Motor neuron (in vitro differentiated cells): Measurements from ENCODE around the gene DLGAP1. TPM values are rescaled to one million over a fixed set of nuclear protein-coding genes. Genes with fewer than 3 reads are reported as not detected.
"Not testable (repeated sequence)": the region's sequence is repeated elsewhere in the genome, so short reads cannot be mapped to it uniquely, and the experiment has no call there.

ENCODE experiments used
- ATAC-seq, 8 experiments: fragments of 200-7000 bp; cut with Tn5 transposase; replicated peaks in 6 of 8; 2 replicates each; pipeline ENCODE4 v1.8.0; 2021; ENCODE audit warnings: mild to moderate bottlenecking in 8 of 8, moderate library complexity in 8 of 8
- H3K27ac ChIP-seq, 2 donors: fragments of 250-450 bp; sonication (Bioruptor Pico); 2 replicates each; pipeline ENCODE4 v1.9.0; 2021; ENCODE audit warnings: antibody characterized with exemption in 2 of 2, mild to moderate bottlenecking in 2 of 2, moderate library complexity in 1 of 2
- H3K4me1 ChIP-seq, 2 donors: fragments of 250-450 bp; sonication (Bioruptor Pico); replicated peaks in 1 of 2; 2 replicates each; pipeline ENCODE4 v1.6.1; 2021; ENCODE audit warnings: antibody characterized with exemption in 2 of 2, mild to moderate bottlenecking in 2 of 2, moderate library complexity in 1 of 2
- H3K4me3 ChIP-seq, 5 donors: fragments of 250-450 bp; sonication (Bioruptor Pico); 2 replicates each; pipeline ENCODE4 v1.9.0; 2021; ENCODE audit warnings: antibody characterized with exemption in 5 of 5, mild to moderate bottlenecking in 5 of 5, moderate library complexity in 4 of 5
- whole genome bisulfite sequencing, 10 experiments: fragments of 450-650 bp; shearing (Covaris generic); methylation state at CpG; one replicate each; pipeline ENCODE4 v1.0.0; 2022; 5-methylcytosine and 5-hydroxymethylcytosine counted together
- in situ Hi-C, 9 experiments: fragments of 400-800 bp; cut with MboI; loops; one replicate each; pipeline ENCODE4 v1.15.0; 2021; ENCODE audit warnings: low sequenced_read_pairs in 9 of 9, low pct_unique_long_range_greater_than_20kb in 2 of 9; ENCODE audit not compliant: unreplicated experiment in 9 of 9
- total RNA-seq, 8 experiments: library from RNA; unstranded; fragments of 300-600 nt; gene quantifications; 2 replicates each; pipeline versions ENCODE4 v1.2.3 to v1.2.4, GENCODE V29; 2022

DLGAP1 gene
- total RNA-seq, 8 experiments from 2014 or later: 0.36 to 38.2 (median 16.6) TPM

DNA sequence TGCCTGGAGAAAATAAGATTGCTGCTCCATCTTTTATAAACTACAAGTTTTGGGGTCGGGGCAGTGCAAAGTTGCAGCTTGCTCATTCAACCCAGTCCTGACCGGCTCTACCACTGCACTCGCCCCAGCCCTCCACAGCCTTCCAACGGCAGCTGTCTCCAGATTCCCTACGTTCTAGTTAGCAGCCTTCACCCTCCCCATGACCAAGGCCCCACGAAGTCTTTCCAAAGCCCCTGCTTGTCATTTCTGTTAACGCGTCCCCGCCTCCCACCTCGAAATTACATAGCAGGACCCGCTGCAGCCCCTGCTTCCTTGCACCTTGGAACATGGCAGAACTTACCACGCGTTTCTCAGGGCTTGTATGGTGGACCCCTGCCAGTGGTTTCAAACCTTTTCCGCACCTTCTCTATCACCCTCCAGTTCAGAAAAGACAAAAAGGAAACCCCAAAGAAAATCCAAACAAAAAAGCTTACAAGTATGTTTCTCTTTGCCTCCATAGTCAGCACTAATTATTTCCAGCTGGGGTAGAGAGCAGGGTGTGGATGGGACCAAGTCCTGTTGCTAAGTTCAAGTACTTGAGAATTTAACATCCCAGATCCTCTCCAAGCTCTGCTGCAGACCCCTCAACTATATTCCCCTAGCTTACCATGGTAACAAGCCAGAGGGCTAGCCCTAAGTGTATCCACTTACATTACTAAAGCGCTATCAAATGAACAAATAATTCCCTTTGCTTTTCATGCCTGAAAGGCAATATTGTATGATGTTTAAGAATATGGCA, 843.6 kb downstream of the DLGAP1 start:
- Histone ChIP-seq H3K4me3 (no peak overlapping the region), H3K4me1 (peaks cover 5 to 11% of the 10 kb centered on the region in 2 donors), H3K27ac (peak overlapping the region in 1 of 2 donors; percentile 27)
- in situ Hi-C loops: no loop called here
- WGBS, 10 experiments: 3 to 100% (median 60%) methylated on average over 1 to 13 of the region's 15 CpGs; no CpG with 5 or more reads in 1 of the 10 experiments
- peak in 5 of 8 experiments; percentile 13 to 75 (median 51) for ATAC-seq

- Histone ChIP-seq H3K27ac (no peak overlapping the region), H3K4me3 (no peak overlapping the region), H3K4me1 (peaks cover 11 to 12% of the 10 kb centered on the region in 2 donors)
- ATAC-seq: no peak
- in situ Hi-C loops: no loop called here
- WGBS, 10 experiments: 40 to 100% (median 88%) methylated on average over 1 to 6 of the region's 6 CpGs; no CpG with 5 or more reads in 1 of the 10 experiments
Measured at GRCh38 chr18:3610813-3611212, 844.3 kb downstream of the DLGAP1 start.

DNA sequence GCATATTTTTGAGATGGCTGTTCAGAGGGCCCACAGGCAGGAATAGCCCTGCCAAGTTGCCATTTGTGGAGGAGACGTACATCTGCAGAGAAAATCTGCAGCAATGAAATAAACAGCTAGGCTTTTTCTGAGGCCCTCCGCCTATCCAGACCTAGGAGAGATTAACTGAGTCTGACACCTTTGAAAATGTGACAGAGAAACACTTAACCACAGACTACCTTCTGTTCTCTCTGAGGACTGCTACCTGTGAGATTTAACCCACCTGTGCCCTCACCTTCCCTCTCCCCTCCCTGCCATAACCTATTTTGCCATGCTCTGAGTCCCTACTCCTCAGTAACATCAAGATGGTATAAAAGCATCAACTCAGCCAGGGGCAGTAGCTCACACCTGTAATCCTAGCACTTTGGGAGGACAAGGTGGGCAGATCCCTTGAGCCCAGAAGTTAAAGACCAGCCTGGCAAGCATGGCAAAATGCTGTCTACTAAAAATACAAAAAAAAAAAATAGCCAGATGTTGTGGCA, 844.9 kb downstream of the DLGAP1 start:
- no peak for ATAC-seq
- no peak overlapping the region for H3K4me3 ChIP-seq
- H3K4me1 ChIP-seq: peaks cover 11 to 15% of the 10 kb centered on the region in 2 donors
- 80 to 100% (median 100%) methylated on average over 1 to 2 of the region's 2 CpGs; no CpG with 5 or more reads in 3 of the 10 experiments for WGBS, 10 experiments
- H3K27ac ChIP-seq: no peak overlapping the region
- in situ Hi-C loops: no loop called here

- Histone ChIP-seq H3K4me1 (peaks cover 11 to 23% of the 10 kb centered on the region in 2 donors), H3K27ac (no peak overlapping the region), H3K4me3 (no peak overlapping the region)
- ATAC-seq: no peak
- in situ Hi-C loops: no loop called here
- WGBS, 10 experiments: 70 to 100% (median 92%) methylated on average over 1 to 4 of the region's 4 CpGs; no CpG with 5 or more reads in 2 of the 10 experiments
Measured at GRCh38 chr18:3608488-3608887, 846.6 kb downstream of the DLGAP1 start.

GRCh38 chr18:3608099-3608453, 847.0 kb downstream of the DLGAP1 start:
- in situ Hi-C loops, ATAC-seq, H3K27ac ChIP-seq, H3K4me3 ChIP-seq: not testable (repeated sequence)
- WGBS, 10 experiments: 81 to 100% (median 100%) methylated on average over 1 to 7 of the region's 8 CpGs; no CpG with 5 or more reads in 3 of the 10 experiments
- peaks cover 14 to 26% of the 10 kb centered on the region in 2 donors for H3K4me1 ChIP-seq

DNA sequence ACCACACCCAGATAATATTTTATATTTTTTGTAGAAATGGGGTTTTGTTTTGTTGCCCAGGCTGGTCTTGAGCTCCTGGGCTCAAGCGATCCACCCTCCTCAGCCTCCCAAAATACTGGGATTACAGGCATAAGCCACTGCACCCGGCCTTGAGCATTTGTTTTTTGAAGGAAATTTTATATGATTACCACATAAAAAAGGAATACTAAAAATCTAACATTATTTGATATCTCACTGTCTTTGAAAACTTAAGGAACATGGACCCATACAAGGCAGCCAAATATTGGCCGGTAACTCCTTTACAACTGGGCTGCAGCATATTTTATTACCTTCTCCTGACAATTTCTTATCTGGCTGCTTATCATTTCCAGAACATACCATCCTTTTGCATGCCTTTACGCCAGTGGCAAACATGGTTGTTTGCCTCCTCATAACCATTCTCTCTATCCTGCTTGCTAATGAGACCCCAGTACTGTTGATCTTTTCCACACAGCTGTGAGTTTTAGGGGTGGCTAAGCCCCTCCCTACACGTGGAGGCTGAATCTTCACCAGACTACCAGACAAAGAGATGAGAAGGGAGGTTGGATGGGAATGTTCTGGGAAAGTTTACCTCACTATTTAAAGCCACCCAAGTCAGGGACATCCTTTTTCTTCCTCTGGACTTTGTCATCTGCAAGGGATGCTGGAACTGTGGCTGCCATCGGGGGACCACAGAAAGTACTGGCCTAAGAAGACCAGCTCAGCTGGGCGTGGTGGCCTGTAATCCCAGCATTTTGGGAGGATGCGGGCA, 847.6 kb downstream of the DLGAP1 start:
- WGBS, 10 experiments: 76 to 100% (median 84%) methylated on average over 1 to 7 of the region's 8 CpGs
- ATAC-seq: no peak
- no peak overlapping the region for H3K27ac ChIP-seq
- in situ Hi-C loops: no loop called here
- peaks cover 16 to 29% of the 10 kb centered on the region in 2 donors for H3K4me1 ChIP-seq
- H3K4me3 ChIP-seq: no peak overlapping the region

DNA sequence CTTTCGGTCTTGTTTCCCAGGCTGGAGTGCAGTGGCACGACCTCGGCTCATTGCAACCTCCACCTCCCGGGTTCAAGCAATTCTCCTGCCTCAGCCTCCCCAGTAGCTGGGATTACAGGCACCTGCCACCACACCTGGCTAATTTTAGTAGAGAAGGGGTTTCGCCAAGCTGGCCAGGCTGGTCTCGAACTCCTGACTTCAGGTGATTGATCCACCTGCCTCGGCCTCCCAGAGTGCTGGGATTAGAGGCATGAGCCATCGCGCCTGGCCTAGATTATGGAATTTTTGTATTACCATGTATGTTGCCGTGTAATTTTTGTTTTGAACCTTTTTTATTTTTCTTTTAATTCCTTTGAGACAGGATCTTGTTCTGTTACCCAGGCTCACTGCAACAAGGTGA, 848.2 kb downstream of the DLGAP1 start:
- ATAC-seq, H3K27ac ChIP-seq, H3K4me3 ChIP-seq, in situ Hi-C loops: not testable (repeated sequence)
- 60 to 100% (median 80%) methylated on average over 1 to 8 of the region's 10 CpGs for WGBS, 10 experiments
- H3K4me1 ChIP-seq: peaks cover 16 to 29% of the 10 kb centered on the region in 2 donors

- peak in 1 of 8 experiments; percentile 2 for ATAC-seq
- peak overlapping the region in 3 of 5 donors; percentile 25 to 41 (median 40) for H3K4me3 ChIP-seq
- WGBS, 10 experiments: 0 to 52% (median 30%) methylated on average over 1 to 9 of the region's 9 CpGs
- in situ Hi-C loops: no loop called here
- peak overlapping the region; percentile 93 to 96 for H3K27ac ChIP-seq
- H3K4me1 ChIP-seq: peaks cover 8 to 36% of the 10 kb centered on the region in 2 donors
Measured at GRCh38 chr18:3605954-3606443, 849.1 kb downstream of the DLGAP1 start.

DNA sequence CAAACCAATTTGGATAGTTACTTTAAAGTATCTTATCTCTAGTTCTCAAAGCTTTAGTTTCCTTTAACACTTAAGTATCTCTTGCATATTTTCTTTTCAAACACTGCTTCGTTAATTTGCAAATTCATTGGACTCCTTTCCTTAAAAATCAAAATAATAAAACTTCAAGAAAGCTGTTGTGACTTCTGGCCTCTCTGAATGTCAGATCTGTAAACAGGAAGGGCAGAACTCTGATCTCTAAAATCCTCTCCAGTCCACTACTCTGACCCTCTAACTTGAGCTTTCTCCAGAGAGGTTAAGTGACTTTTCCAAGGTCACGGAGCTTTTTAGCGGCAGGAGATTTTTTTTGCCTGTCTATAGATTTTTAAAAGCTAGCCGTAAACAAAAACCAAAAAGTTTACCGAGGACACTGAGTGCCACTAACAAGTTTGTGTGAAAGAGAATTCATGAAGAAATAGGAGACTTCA, 849.6 kb downstream of the DLGAP1 start:
- H3K4me1 ChIP-seq: peaks cover 8 to 36% of the 10 kb centered on the region in 2 donors
- ATAC-seq: no peak
- in situ Hi-C loops: no loop called here
- 7 to 40% (median 16%) methylated on average over 1 to 5 of the region's 5 CpGs; no CpG with 5 or more reads in 1 of the 10 experiments for WGBS, 10 experiments
- peak overlapping the region in 4 of 5 donors; percentile 25 to 41 (median 36) for H3K4me3 ChIP-seq
- H3K27ac ChIP-seq: peak overlapping the region; percentile 93 to 96

GRCh38 chr18:3604498-3605408, 850.4 kb downstream of the DLGAP1 start:
- Histone ChIP-seq H3K4me1 (peaks cover 8 to 36% of the 10 kb centered on the region in 2 donors), H3K4me3 (peak overlapping the region; percentile 6 to 41 (median 31)), H3K27ac (peak overlapping the region; percentile 93 to 96)
- peak; percentile 5 to 49 (median 11) for ATAC-seq
- in situ Hi-C loops: no loop called here
- WGBS, 10 experiments: 0 to 13% (median 4%) methylated on average over 1 to 12 of the region's 12 CpGs

GRCh38 chr18:3604235-3604497, 850.9 kb downstream of the DLGAP1 start:
- no peak for ATAC-seq
- Histone ChIP-seq H3K27ac (peak overlapping the region; percentile 93 to 96), H3K4me1 (peaks cover 8 to 36% of the 10 kb centered on the region in 2 donors), H3K4me3 (peak overlapping the region; percentile 6 to 41 (median 31))
- in situ Hi-C loops: no loop called here
- 0 to 29% (median 4%) methylated on average over 1 to 4 of the region's 4 CpGs; no CpG with 5 or more reads in 1 of the 10 experiments for WGBS, 10 experiments
